SJSA1 (cell line): ENCODE measurements around the gene EOGT. TPM values are rescaled to one million over a fixed set of nuclear protein-coding genes. Genes with fewer than 3 reads are reported as not detected.

Experiments
- DNase-seq, 2 experiments: peaks; one replicate each; pipeline ENCODE4 v3.0.0-alpha.2; 2015 to 2020; ENCODE audit warnings: low spot score in 2 of 2, low read depth in 1 of 2
- H3K27ac ChIP-seq: fragments of 250-450 bp; sonication (Bioruptor Pico); 2 replicates; pipeline ENCODE4 v1.5.1; 2020; ENCODE audit warnings: mild to moderate bottlenecking, moderate library complexity
- H3K27me3 ChIP-seq: fragments of 250-450 bp; sonication (Bioruptor Pico); replicated peaks from 2 replicates; pipeline ENCODE4 v1.5.1; 2020; ENCODE audit warnings: mild to moderate bottlenecking, moderate library complexity
- H3K36me3 ChIP-seq: fragments of 250-450 bp; sonication (Bioruptor Pico); 2 replicates; pipeline ENCODE4 v1.5.1; 2020; ENCODE audit warnings: mild to moderate bottlenecking
- H3K4me1 ChIP-seq: fragments of 250-450 bp; sonication (Bioruptor Pico); replicated peaks from 2 replicates; pipeline ENCODE4 v1.6.1; 2021; ENCODE audit warnings: mild to moderate bottlenecking
- H3K4me3 ChIP-seq: fragments of 250-450 bp; sonication (Bioruptor Pico); 2 replicates; pipeline ENCODE4 v1.5.1; 2020; ENCODE audit warnings: mild to moderate bottlenecking
- H3K9me3 ChIP-seq: fragments of 250-450 bp; sonication (Bioruptor Pico); replicated peaks from 2 replicates; pipeline ENCODE4 v1.5.1; 2020; ENCODE audit warnings: mild to moderate bottlenecking
- total RNA-seq: library from RNA; depleted of rRNA; stranded (reverse); fragments of >200 nt; shearing (Covaris generic); gene quantifications from 2 replicates; pipeline ENCODE4 v1.2.3, GENCODE V29; 2014

EOGT gene
- total RNA-seq, 1 experiment from 2014 or later = 43.0 TPM

DNA sequence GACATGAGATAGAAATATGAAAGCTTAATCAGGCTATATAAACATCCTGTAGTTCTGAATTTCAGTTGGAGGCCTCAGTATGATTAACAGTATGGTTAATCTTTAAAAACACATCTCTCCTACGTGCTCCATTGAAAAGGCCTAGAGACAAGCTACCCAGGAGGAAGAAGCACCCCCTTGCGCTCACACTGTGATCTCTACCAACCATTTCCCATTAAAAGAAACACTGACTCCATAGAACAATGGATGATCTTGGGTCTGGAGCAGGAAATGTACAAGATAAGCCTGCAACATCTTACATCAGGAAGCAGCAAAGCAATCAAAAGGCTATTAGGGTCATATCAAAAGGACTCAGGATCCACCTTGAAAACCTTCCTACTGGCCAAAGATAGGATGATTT is 3.4 kb upstream of the EOGT start:
- Histone ChIP-seq H3K9me3 (no peaks in the 10 kb centered on the region), H3K4me3 (no peak overlapping the region), H3K4me1 (peaks cover 19% of the 10 kb centered on the region), H3K36me3 (peaks cover 16% of the 10 kb centered on the region), H3K27ac (no peak overlapping the region), H3K27me3 (no peaks in the 10 kb centered on the region)
- no peak for DNase-seq

DNA sequence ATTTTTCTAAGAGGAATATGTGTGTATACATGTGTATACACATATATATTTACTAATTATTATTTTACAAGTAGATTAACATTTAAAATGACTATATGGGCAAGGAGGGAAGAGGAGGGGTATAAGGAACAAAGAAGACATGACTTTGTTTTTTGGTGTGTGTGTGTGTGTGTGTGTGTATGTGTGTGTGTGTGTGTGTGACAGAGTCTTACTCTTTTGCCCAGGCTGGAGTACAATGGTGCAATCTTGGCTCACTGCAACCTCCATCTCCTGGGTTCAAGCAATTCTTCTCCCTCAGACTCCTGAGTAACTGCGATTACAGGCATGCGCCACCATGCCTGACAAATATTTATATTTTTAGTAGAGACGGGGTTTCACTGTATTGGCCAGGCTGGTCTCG is 2.6 kb upstream of the EOGT start:
- Histone ChIP-seq H3K4me1 (peaks cover 20% of the 10 kb centered on the region), H3K27ac (no peak overlapping the region), H3K36me3 (peaks cover 15% of the 10 kb centered on the region), H3K27me3 (no peaks in the 10 kb centered on the region), H3K4me3 (no peak overlapping the region), H3K9me3 (no peaks in the 10 kb centered on the region)
- no peak for DNase-seq

DNA sequence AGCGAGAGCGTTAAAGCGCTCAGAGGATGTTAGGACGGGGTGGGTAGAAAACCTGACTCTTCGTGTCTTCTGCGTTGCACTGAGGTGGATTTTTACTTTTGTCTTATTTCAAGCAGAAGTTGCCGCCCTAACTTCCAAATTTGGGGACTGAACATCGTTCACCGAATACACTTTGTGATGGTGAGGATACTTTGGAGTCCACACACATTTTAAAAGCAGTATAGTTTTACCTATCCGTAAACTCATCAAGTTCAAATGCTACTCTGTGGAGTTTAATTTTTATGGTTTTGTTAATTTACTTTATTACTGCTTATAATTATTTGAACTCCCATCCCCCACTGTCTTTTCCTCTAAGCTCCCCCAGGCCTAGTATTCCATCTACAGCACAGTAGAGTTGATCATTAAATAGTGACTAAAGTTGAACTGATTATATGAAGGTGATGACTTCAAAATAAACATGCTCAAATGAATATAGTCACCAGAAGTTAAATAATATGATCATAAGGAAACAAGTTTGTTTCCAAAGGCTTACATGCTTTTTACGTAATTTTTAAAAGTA is 617 bp upstream of the EOGT start:
- peak overlapping the region; percentile 85 for H3K4me3 ChIP-seq

DNA sequence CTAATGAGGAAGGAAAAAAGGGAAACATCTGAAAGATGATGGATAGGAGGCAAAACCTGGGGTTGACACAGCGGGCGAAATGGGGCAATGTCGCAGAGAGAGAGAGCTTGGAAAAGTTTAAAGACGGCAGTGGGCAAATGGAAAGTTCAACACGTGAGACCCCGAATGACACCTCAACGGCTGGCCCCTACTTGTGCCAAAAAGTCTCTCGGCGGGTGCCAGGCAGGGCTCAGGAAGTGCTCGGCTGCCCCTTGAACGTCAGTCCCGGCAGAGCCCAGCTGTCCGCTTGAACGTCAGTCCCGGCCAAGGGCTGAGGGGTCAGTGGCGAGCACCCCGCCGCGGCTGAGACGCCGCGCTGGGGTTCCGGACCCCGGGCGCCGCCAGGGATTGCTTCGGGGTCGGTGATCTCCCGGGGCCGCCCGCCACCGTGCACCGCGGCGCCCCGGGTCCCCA is 658 bp downstream of the EOGT start:
- peak; percentile 45 to 59 for DNase-seq

More for the DNA sequence above, 617 bp upstream of the EOGT start:
- peak overlapping the region; percentile 94 for H3K27ac ChIP-seq
- peaks cover 28% of the 10 kb centered on the region for H3K36me3 ChIP-seq
- H3K4me1 ChIP-seq = peaks cover 31% of the 10 kb centered on the region
- DNase-seq = no peak
- no peaks in the 10 kb centered on the region for H3K9me3 ChIP-seq
- no peaks in the 10 kb centered on the region for H3K27me3 ChIP-seq

DNA sequence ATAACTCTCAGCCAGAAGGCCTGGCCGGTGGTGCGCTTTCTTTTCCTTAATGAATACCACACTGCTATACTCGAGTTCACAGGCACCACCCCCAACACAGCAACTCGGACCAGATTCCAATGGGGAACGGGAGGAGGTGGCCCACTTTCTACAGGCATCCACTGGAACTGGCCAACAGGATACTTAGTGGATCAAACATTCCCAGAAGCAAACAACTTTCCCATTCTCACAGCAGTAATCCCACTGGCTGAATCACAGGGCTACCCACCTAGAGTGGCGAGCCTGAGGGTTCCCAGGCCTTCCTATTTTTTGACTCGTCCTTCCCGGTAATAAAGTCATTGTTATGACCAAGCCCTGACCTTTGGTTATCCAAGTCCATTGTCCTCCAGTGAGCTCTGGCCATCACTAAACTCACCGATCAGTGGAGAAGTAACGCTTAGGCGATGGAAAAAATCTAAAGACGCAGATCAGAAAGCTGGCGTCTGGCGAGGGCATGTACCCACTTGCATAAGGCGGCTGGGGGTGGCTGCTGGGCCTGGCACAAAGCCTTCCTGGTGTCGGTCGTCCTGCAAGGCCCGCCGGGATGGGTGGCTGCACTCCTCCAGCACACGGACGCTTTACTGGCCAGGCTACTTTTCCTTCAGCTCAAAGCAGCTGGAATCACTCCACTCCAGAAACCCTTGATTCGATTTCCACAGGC is 1.2 kb downstream of the EOGT start:
- Histone ChIP-seq H3K27ac (no peak overlapping the region), H3K4me3 (peak overlapping the region; percentile 85), H3K4me1 (peaks cover 35% of the 10 kb centered on the region), H3K36me3 (peaks cover 44% of the 10 kb centered on the region), H3K27me3 (no peaks in the 10 kb centered on the region), H3K9me3 (no peaks in the 10 kb centered on the region)
- no peak for DNase-seq

More for the DNA sequence above, 658 bp downstream of the EOGT start:
- H3K36me3 ChIP-seq = peaks cover 40% of the 10 kb centered on the region
- H3K27me3 ChIP-seq = no peaks in the 10 kb centered on the region
- H3K9me3 ChIP-seq = no peaks in the 10 kb centered on the region
- peak overlapping the region; percentile 94 for H3K27ac ChIP-seq
- peaks cover 35% of the 10 kb centered on the region for H3K4me1 ChIP-seq
- peak overlapping the region; percentile 85 for H3K4me3 ChIP-seq

DNA sequence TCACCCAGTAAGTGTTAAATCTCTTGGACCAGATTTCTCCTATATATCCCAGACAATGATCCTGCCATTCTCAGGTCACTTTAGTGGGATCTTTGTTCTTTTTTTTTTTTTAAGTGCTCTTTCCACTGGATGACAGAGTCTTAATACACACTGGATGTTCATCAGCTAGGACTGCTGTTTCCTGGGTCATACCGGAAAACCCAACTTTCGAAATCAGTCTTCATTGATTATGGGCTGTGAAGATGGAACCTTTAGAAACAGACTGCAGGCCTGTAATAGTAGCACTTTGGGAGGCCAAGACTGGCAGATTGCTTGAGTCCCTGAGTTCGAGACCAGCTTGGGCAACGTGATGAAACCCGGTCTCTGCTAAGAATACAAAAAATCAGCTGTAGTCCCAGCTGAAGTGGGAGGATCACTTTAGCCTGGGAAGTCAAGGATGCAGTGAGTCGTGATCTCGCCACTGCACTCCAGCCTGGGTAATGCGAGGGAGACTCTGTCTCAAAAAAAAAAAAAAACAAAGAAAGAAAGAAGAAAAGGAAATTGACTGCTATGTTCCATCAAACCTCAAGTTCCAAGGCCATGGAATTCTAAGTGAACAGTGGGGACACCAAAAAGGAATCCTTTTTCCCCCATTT is 2.3 kb downstream of the EOGT start:
- Histone ChIP-seq H3K27ac (no peak overlapping the region), H3K27me3 (no peaks in the 10 kb centered on the region), H3K4me3 (no peak overlapping the region), H3K36me3 (peaks cover 53% of the 10 kb centered on the region), H3K4me1 (peaks cover 35% of the 10 kb centered on the region), H3K9me3 (no peaks in the 10 kb centered on the region)
- no peak for DNase-seq

DNA sequence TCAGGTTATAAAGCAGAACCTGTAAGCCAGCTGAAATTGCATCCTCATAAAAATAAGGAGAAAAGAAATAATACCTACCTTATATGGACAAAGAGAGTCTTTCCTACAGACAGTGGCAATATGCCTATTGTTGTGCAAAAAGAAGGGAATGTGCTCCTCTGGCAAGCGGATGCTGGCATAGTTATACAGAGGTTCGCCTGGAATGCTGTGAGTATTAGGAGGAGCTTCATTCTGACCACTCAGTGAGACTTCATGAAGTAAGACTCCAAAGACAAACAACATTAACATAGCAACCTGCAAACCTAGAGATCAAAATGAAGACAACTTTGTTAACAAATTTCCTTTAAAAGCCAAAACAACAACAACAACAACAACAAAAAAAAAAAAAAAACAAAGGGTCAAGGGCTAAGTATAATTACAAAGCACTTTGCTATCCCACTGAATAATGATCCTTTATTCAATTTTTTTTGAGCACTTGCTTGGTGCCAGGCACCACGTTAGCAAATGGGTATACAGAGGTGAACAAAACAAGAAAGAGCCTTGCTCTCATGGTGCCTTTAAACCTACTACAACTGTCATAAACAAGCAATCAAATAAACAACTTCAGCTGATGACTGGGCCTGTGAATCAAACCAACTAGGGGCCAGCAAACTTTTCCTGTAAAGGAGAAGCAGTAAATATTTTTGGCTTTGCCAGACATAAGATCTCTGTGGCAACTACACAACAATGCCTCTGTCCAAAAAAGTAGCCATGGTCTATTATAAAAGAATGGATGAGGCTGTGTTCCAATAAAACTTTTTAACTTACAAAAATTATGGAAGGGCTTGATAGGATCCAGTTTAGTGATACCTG is 3.7 kb downstream of the EOGT start:
- no peak overlapping the region for H3K4me3 ChIP-seq
- H3K27ac ChIP-seq = peak overlapping the region; percentile 61
- H3K9me3 ChIP-seq = no peaks in the 10 kb centered on the region
- peaks cover 35% of the 10 kb centered on the region for H3K4me1 ChIP-seq
- H3K27me3 ChIP-seq = no peaks in the 10 kb centered on the region
- DNase-seq = peak; percentile 47 to 58
- H3K36me3 ChIP-seq = peaks cover 65% of the 10 kb centered on the region

DNA sequence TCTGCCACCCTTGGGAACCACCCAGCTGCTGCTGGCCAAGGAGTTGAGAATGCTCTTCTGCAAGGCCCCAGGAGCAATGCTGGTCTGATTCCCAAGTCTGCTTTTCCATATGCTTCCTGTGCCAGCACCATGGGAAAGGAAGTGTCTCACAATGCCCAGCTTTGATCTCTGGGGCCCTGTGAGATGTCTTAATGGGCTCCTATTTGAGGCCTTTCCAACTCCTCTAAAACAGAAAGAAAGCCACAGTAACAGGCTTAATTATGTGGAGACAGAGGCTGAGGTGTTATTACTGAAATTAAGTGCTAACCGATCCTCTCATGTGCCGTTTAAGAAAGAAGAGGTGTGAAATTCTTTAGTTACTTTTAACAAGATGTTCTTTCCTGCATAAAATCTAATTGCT is 4.5 kb downstream of the EOGT start:
- DNase-seq = no peak
- Histone ChIP-seq H3K36me3 (peaks cover 70% of the 10 kb centered on the region), H3K9me3 (no peaks in the 10 kb centered on the region), H3K4me3 (no peak overlapping the region), H3K4me1 (peaks cover 28% of the 10 kb centered on the region), H3K27ac (peak overlapping the region; percentile 9; the same call in 1 of the 2 replicates), H3K27me3 (no peaks in the 10 kb centered on the region)

DNA sequence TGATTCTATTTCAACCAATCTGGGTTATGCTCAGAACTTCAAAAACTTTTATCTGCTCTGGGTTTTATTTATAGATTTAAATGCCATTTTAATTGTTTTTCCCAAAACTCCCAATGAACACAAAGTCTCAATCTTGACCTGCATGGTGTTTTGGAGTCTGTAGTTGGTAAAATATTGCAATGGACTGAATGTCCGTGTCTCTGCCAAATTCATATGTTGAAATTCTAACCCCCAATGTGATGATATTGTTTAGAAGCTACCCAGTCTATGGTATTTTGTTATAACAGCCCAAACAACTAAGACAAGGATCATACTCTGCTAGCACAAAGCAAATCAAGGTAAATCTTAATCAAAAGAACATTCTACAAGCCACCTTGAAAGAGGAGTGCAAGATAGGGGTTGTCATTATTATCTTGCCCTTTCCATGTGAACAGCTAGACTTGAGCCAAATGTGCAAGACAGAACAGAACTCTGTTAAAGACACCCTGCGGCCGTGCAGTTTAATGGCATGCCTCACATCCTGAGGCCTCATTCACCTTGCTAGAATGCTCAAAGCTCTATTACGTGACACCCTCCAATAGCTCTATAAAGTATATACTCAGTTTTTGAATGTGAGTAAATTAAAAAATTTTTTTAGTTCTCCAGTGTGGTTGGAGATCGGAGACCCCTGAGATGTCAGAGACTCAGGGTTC is 7.5 kb downstream of the EOGT start:
- H3K9me3 ChIP-seq = no peaks in the 10 kb centered on the region
- H3K27me3 ChIP-seq = no peaks in the 10 kb centered on the region
- peaks cover 68% of the 10 kb centered on the region for H3K36me3 ChIP-seq
- peaks cover 15% of the 10 kb centered on the region for H3K4me1 ChIP-seq
- no peak overlapping the region for H3K4me3 ChIP-seq
- no peak overlapping the region for H3K27ac ChIP-seq
- DNase-seq = no peak

DNA sequence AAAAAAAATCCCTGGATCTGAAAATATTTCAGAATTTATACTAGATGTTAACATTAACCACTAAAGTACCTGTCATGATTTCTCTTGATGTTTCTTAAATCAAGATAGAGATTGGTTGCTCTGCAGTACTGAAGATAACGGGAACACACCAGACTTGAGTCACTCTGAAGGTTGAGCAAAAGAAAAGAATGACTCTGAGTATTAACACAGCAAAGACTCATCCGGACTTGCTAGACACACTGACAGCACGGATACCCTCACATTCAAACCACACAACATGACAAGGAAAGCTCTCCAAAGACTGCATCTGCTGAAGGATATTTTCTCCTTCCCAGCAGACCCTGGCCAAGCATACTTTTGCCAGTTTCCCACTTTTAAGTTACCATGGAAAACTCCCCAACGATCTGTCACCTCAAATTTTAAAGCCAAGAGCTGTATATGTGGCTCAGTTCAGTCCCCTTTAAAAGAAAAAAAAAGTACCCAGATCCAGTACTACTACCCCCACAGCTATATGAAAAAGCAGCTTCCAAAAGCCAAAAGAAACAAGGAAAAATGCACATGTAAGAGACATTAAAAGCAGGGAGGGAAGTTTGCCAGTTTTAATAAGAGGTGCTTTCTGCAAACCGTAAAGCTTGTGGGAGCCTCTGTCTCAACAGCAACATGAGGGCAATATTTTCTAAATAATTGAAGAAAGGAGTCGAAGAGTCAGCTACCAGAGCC is 8.3 kb downstream of the EOGT start:
- no peaks in the 10 kb centered on the region for H3K27me3 ChIP-seq
- H3K27ac ChIP-seq = no peak overlapping the region
- peaks cover 62% of the 10 kb centered on the region for H3K36me3 ChIP-seq
- H3K9me3 ChIP-seq = no peaks in the 10 kb centered on the region
- H3K4me1 ChIP-seq = peaks cover 13% of the 10 kb centered on the region
- DNase-seq = no peak
- no peak overlapping the region for H3K4me3 ChIP-seq

DNA sequence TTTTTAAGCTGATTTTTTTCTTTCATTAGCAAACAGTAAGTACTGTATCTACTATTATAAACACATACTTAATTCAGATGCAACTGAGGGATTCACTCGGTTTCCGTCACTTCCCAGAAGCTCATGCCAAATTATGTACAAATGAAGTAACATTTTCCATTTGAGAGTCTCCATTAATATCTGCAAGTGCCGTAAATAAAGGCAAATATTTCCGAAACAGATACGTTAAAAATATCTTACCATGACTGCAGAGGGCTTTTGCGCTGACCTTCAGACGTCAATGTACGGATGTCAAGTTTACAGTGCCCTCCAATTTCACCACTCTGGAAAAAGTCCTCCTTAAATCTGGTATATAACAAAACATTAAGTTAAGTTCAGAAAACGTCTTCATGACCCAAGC is 9.3 kb downstream of the EOGT start:
- peaks cover 59% of the 10 kb centered on the region for H3K36me3 ChIP-seq
- no peaks in the 10 kb centered on the region for H3K27me3 ChIP-seq
- H3K4me1 ChIP-seq = peaks cover 4% of the 10 kb centered on the region
- no peak for DNase-seq
- no peaks in the 10 kb centered on the region for H3K9me3 ChIP-seq
- no peak overlapping the region for H3K4me3 ChIP-seq
- H3K27ac ChIP-seq = no peak overlapping the region

DNA sequence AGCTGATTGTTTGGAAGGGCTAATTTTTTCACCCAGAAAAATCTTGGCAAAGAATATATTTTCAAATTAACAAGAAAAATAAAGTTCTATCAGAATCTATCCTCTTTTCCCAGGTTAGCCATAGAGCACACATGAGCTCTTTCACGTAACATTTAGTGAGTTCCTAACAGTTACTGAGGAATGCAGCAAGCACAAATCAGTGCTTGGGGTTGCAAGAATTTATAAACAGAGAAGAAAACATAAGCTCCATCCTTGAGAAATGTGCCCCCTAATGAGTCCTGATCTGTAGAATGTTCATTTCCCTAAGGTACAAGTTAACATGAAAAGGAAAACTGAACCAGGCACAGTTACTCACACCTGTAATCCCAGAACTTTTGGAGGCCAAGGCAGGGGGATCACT is 13.9 kb downstream of the EOGT start:
- DNase-seq = no peak

DNA sequence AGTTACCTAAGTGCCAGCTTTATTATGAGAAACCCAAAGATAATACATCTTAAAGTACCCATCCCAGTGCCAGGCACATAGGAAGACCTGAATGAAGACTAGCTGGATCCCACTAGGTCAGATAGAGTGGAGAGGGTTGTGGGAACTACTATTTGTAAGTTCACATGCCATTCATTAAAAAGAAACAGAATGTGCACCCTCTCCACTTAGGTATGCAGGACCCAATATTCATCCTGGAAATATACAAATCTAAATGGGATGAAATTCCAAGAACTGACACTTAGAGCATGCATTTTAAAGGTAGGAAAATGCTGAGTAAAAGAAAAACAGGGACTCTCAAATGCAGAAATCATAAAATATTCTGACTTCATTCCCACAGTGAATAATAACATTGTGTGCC is 14.3 kb downstream of the EOGT start:
- Histone ChIP-seq H3K36me3 (peaks cover 62% of the 10 kb centered on the region), H3K4me3 (no peak overlapping the region), H3K9me3 (no peaks in the 10 kb centered on the region), H3K4me1 (peaks cover 9% of the 10 kb centered on the region), H3K27me3 (no peaks in the 10 kb centered on the region), H3K27ac (no peak overlapping the region)
- DNase-seq = no peak

More for the DNA sequence above, 13.9 kb downstream of the EOGT start:
- Histone ChIP-seq H3K9me3 (no peaks in the 10 kb centered on the region), H3K4me1 (peaks cover 9% of the 10 kb centered on the region), H3K27me3 (no peaks in the 10 kb centered on the region), H3K27ac (no peak overlapping the region), H3K4me3 (no peak overlapping the region), H3K36me3 (peaks cover 60% of the 10 kb centered on the region)
